GM13976 (cell line): ENCODE measurements around the gene PPP2R3A.
"Not testable (repeated sequence)": the region's sequence is repeated elsewhere in the genome, so short reads cannot be mapped to it uniquely, and the experiment has no call there.

Source experiments
- DNase-seq: peaks from one replicate; pipeline ENCODE4 v3.0.0; 2012; ENCODE audit warnings: low spot score
- CTCF ChIP-seq: IDR thresholded peaks from 2 replicates; pipeline ENCODE4 v1.5.1; 2012; ENCODE audit warnings: borderline replicate concordance, mild to moderate bottlenecking; ENCODE audit not compliant: insufficient read depth; ENCODE audit errors: extremely low read depth, missing control alignments, control extremely low read depth
- in situ Hi-C: fragments of 300-500 bp; cut with MboI; formaldehyde crosslinking; loops from one replicate; pipeline ENCODE4 v1.12.0; 2022; ENCODE audit warnings: low sequenced_read_pairs, mixed read lengths, inconsistent platforms; ENCODE audit not compliant: unreplicated experiment

Gene PPP2R3A

DNA sequence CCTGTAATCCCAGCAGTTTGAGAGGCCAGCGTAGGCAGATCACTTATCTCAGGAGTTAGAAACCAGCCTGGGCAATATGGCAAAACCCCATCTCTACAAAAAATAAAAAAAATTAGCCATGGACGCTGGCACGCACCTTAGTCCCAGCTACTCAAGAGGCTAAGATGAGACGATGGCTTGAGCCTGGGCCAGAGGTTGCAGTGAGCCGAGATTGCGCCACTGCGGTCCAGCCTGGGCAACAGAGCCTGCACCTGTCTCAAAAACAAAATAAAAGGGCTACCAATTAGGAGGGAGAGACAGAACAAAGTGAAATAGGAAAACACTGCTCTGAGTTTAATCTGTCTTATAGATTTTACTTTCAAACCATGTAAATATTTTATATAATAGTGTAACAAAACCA, 196.8 kb downstream of the PPP2R3A start:
- in situ Hi-C loops: no loop called here
- no peak for DNase-seq
- TF ChIP-seq CTCF: no peak

- in situ Hi-C loops, DNase-seq: not testable (repeated sequence)
These were observed 198.1 kb downstream of the PPP2R3A start for GRCh38 chr3:136163607-136164006.

GRCh38 chr3:136166507-136166906, 201.0 kb downstream of the PPP2R3A start:
- TF ChIP-seq CTCF: no peak
- in situ Hi-C loops: no loop called here
- no peak for DNase-seq

DNA sequence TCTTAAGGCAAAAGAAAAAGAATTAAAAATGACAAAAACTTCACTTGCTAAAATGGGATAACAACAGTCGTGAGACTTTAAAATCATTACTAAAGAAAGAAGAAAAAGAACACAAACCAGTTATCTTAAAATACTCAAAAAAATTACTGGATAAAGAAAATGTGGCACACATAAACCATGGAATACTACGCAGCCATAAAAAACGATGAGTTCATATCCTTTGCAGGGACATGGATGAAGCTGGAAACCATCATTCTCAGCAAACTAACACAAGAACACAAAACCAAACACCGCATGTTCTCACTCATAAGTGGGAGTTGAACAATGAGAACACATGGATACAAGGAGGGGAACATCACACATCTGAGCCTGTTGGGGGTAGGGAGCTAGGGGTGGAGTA, 202.7 kb downstream of the PPP2R3A start:
- in situ Hi-C loops, DNase-seq: not testable (repeated sequence)

DNA sequence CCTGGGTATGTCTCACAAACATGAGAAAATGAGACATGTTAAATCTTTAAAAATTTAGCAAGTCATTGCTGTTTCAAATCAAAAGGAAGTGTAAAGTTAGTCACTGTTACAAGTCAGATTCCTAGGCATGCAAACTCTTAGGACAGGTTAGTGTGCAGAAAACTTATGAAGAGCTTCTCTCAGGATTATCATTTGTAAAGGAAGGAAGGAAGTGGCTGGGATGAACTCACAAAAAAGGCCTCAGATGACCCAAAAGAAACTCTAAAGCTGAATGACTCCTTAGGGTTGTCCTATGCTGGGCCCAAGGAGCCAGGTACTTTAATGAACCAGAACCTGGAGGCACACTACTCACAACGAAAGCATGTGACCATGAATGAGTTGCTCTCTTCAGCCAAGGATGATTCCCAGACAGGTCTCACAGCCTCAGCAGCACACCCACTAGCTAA, 205.6 kb downstream of the PPP2R3A start:
- in situ Hi-C loops: no loop called here
- no peak for DNase-seq
- TF ChIP-seq CTCF: no peak

GRCh38 chr3:136173939-136174490, 208.5 kb downstream of the PPP2R3A start:
- TF ChIP-seq CTCF: no peak
- in situ Hi-C loops: no loop called here
- DNase-seq: no peak

DNA sequence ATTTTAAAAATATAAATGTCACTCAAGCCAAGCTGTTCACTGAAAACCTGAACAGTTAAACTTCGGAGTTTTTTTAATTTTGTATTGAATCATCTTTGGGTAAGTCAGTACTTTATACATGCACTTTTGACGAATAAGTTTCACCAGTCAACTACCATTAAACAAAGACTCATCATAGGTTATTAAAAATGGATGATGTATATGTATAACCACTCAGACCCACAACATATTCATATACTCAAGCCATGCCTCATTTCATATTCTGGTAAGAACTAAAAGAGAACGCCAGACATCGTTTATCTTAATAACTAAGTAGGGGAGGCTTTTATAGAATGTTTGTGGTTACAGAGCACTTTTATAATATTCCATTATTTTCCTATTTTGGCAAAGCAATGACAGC, 212.3 kb downstream of the PPP2R3A start:
- in situ Hi-C loops: no loop called here
- no peak for DNase-seq
- TF ChIP-seq CTCF: no peak

- in situ Hi-C loops: no loop called here
- DNase-seq: no peak
- no peak for TF ChIP-seq CTCF
These were observed 216.2 kb downstream of the PPP2R3A start for GRCh38 chr3:136181741-136182140.
